ENCODE data around the gene OGN.

GRCh38 chr9:92381775-92382174 is 22.6 kb downstream of the OGN start:
- TF ChIP-seq CTCF (IDR thresholded peaks at IDR 0.05; ENCODE audit: insufficient read depth, low read length, poor library complexity, severe bottlenecking) (no peak), EZH2phosphoT487 (conservative IDR thresholded peaks at IDR 0.05; ENCODE audit: low read length) (no peak)
